ENCODE results near the gene AQP12A. TPM values are rescaled to one million over a fixed set of nuclear protein-coding genes. Genes with fewer than 3 reads are reported as not detected.
"Not testable (repeated sequence)": the region's sequence is repeated elsewhere in the genome, so short reads cannot be mapped to it uniquely, and the experiment has no call there.

The AQP12A gene
- total RNA-seq, 1 donor from 2014 or later: not detected

DNA sequence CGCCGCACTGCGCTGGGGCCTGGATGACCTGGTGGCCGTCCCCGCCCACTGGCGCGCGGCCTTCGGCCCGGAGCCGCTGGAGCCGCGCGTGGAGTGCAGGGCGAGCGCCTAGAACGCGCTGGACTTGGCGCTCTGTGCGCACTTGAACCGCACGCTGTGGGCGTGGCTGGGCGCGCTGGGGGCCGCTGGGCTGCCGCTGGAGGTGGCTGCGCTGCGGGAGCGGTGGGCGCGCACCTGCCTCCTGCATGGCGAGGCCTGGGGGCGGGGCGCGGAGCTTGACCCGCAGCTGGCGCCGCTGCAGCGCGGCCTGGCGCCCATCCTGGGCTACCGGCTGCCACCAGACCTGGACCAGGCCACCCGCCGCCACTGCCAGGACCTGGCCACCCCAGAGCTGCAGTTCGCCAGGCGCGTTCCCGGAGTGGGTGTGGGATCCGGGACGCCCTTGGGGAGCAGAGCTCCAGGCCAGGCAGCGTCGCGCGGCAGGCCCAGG, 18.9 kb upstream of the AQP12A start:
- Mint-ChIP-seq H3K27me3 (ENCODE audit: low read depth) (peaks cover 35% of the 10 kb centered on the region), H3K4me1 (peaks cover 5% of the 10 kb centered on the region), H3K36me3 (no peaks in the 10 kb centered on the region), H3K9me3 (no peaks in the 10 kb centered on the region), H3K27ac (no peak overlapping the region), H3K4me3 (no peak overlapping the region)
- no peak for DNase-seq (ENCODE audit: low spot score in 2 of 2, unreplicated experiment in 2 of 2)
- TF ChIP-seq, protein P1, sequence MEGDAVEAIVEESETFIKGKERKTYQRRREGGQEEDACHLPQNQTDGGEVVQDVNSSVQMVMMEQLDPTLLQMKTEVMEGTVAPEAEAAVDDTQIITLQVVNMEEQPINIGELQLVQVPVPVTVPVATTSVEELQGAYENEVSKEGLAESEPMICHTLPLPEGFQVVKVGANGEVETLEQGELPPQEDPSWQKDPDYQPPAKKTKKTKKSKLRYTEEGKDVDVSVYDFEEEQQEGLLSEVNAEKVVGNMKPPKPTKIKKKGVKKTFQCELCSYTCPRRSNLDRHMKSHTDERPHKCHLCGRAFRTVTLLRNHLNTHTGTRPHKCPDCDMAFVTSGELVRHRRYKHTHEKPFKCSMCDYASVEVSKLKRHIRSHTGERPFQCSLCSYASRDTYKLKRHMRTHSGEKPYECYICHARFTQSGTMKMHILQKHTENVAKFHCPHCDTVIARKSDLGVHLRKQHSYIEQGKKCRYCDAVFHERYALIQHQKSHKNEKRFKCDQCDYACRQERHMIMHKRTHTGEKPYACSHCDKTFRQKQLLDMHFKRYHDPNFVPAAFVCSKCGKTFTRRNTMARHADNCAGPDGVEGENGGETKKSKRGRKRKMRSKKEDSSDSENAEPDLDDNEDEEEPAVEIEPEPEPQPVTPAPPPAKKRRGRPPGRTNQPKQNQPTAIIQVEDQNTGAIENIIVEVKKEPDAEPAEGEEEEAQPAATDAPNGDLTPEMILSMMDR (IDR thresholded peaks at IDR 0.05; ENCODE audit: unreplicated experiment): no peak

DNA sequence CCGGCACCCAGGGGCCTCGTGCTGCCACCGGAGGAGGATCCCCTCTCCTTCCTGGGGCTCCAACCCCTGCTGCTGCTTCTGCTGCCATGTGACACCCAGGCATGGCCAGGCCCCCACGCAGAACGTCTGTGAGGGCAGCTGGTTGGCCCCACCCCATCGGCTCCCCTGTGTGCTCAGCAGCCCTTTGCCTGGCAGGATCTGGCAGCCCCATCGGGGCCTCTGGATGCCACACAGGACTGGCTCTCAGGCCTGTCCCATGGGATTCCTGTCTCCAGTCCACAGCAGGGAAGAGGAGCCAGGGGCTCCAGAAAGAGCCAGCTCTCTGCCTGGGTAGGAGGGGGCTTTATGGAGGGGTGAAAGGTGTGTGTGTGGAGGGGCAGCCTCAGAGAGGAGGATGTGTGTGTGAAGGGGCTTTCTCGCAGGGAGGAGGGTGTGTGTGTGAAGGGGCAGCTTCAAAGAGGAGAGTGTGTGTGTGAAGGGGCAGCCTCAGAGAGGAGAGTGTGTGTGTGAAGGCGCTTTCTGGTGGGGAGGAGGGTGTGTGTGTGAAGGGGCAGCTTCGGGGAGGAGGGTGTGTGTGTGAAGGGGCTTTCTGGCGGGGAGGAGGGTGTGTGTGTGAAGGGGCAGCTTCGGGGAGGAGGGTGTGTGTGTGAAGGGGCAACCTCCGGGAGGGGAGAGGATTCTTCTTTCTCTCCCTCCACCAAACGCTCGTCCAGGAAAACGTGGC, 17.0 kb upstream of the AQP12A start:
- H3K4me1 Mint-ChIP-seq; H3K27ac Mint-ChIP-seq; DNase-seq (ENCODE audit: low spot score in 2 of 2, unreplicated experiment in 2 of 2); H3K9me3 Mint-ChIP-seq; H3K36me3 Mint-ChIP-seq; H3K4me3 Mint-ChIP-seq: not testable (repeated sequence)
- peaks cover 25% of the 10 kb centered on the region for H3K27me3 Mint-ChIP-seq (ENCODE audit: low read depth)

DNA sequence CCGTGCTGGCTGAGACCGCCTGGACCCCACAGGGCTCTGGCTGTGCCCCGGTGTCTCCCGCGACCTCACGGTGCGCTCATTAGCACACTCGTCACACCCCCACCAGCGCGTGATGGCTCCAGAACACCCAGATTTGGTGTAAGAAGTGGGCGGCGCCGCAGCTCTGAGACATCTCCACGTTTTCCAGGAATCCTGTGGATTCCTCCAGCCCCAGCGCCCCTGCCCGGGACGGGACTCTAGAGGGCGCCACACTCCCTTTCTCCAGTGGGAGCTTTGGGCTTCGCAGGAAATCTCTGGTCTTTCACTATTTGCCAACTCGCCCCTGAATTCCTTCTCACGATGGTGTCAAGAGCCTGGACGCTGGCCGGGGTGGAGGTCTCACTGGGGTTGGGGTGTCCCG, 16.3 kb upstream of the AQP12A start:
- H3K4me3 Mint-ChIP-seq; H3K9me3 Mint-ChIP-seq; DNase-seq (ENCODE audit: low spot score in 2 of 2, unreplicated experiment in 2 of 2); H3K27ac Mint-ChIP-seq; H3K36me3 Mint-ChIP-seq; H3K4me1 Mint-ChIP-seq: not testable (repeated sequence)
- H3K27me3 Mint-ChIP-seq (ENCODE audit: low read depth): peaks cover 20% of the 10 kb centered on the region

DNA sequence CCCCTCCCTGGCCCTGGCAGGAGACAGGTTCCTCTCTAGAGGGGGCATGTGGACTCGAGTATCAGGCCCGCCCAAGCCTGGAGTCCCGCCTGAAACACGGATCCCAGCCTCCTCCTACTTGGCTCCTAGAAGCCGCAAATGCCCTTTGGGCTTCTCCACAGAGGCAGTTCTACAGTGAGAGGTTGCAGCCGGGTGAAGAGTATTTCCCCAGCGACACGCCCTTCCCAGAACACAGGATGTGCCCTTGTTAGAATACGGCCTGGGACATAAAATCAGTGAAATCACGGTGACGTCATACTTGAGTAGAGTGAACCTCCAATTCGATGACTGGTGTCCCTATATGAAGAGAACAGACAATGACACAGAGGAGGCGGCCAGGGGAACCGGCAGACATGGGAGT, 13.6 kb upstream of the AQP12A start:
- not testable (repeated sequence) for H3K27ac Mint-ChIP-seq; H3K4me3 Mint-ChIP-seq; H3K4me1 Mint-ChIP-seq; H3K27me3 Mint-ChIP-seq (ENCODE audit: low read depth); DNase-seq (ENCODE audit: low spot score in 2 of 2, unreplicated experiment in 2 of 2); H3K9me3 Mint-ChIP-seq; H3K36me3 Mint-ChIP-seq

DNA sequence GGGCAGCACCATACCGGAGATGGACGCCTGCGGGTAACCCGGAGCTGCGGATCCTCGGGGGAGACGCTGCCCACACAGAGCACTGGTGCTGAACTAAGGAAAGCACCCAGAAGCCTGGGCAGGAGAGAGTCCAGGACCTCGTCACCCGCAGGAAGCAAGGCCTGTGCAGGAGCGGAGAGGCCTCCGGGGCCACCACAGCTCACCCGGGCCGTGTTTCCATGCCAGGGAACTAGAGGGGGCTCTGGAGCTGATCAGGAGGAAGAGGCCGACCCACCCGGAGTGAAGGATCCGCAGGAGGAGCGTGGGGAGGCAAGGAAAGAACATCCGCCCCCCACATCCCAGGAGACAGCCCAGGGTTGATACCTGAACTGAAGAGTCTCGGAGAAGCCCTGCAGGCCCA, 12.8 kb upstream of the AQP12A start:
- H3K4me3 Mint-ChIP-seq; H3K9me3 Mint-ChIP-seq; DNase-seq (ENCODE audit: low spot score in 2 of 2, unreplicated experiment in 2 of 2); H3K27me3 Mint-ChIP-seq (ENCODE audit: low read depth); H3K27ac Mint-ChIP-seq; H3K4me1 Mint-ChIP-seq; H3K36me3 Mint-ChIP-seq: not testable (repeated sequence)

DNA sequence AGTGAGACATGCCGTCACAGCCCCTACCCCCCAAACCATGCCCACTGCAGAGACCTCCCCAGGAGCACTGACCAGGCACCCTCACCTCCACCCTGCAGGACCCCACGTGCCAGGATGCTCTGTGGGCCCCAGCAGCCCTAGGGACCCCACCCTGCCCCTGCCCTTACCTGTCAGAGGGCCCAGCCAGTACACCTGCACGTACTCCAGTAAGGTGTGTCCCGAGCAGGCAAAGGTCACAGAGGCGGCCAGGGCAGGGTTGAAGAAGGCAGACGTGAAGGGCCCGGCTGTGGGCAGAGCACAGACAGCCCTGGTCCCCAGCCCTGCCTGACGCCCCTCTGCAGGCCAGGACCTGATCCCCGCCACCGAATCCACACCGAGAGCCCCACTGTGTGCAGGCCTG, 11.5 kb upstream of the AQP12A start:
- H3K36me3 Mint-ChIP-seq; H3K4me3 Mint-ChIP-seq; DNase-seq (ENCODE audit: low spot score in 2 of 2, unreplicated experiment in 2 of 2); H3K27me3 Mint-ChIP-seq (ENCODE audit: low read depth); H3K4me1 Mint-ChIP-seq; H3K9me3 Mint-ChIP-seq; H3K27ac Mint-ChIP-seq: not testable (repeated sequence)

DNA sequence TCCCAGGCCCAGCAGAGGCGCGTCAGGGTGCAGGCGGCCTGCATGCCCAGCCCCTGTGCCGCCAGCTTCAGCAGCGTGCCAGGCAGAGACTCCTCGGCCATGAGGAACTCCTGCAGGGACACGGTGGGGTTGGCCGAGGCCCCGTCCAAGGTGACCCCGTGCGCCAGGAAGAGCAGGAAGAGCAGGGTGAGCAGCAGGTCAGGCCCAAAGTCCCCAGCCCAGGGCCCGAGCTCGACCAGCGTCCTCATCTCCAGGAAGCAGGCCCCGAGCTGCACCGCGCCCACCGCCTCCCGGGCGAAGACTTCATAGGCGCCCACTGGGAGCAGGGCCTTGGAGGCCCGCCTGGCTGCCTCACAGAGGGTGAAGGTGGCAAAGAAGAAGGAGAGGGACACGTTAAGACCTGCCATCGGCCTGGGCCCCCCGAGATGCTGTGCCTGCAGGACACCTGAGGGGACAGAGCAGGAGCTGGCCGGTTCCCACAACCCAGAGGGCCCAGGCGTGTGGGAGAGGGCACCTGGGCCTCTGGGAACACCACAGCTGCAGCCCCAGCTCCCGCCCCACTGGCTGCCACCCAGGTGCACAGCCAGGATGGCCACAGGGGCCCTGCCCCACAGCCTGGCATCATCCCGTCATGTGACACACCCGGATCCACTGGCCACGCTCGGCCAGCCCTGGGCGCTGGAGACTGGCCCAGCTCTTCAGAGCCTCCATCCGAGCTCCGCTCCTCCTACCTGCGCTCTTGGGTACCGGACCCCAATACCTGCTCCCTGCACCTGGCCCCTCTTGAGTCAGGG, 9.0 kb upstream of the AQP12A start, which contains the start of gene AQP12B:
Gene AQP12B (minus strand): TSS at position 455 of the 794 bp plus-strand sequence. CDS start 48 bp downstream, at position 407.
- not testable (repeated sequence) for H3K9me3 Mint-ChIP-seq; DNase-seq (ENCODE audit: low spot score in 2 of 2, unreplicated experiment in 2 of 2); H3K4me3 Mint-ChIP-seq; H3K36me3 Mint-ChIP-seq; H3K27me3 Mint-ChIP-seq (ENCODE audit: low read depth); H3K27ac Mint-ChIP-seq
- H3K4me1 Mint-ChIP-seq: peaks cover 16% of the 10 kb centered on the region

DNA sequence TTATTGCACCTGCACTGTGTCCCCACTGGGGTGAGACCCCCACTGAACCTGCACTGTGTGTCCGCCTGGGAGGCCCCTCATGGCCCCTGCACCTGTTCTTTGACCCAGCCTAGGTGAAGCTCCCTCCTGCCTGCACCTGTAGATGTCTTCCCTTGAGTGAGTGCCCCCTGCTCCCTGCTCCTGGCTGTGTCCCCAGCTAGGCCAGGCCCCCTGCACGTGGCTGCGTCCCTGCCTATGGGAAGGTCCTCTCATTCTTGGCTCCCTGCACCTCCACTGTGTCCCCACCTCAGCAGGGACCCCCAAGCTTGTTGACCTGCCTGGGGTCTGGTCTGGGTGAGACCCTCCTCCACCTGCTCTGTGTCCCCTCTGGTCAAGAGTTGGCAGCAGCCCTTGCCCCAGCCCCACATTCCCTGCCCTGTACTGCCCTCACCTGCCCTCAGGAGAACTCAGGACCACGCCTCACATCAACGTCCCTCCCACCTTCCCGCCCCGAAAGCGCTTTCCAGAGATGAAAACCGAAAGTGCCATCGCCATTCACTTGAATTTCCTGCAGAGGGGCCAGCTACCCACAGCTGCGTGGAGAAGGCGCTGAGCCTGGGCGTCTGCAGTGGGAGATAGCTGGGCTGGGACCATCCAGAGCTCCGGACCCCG, 8.2 kb upstream of the AQP12A start:
- H3K36me3 Mint-ChIP-seq; H3K4me3 Mint-ChIP-seq; H3K27ac Mint-ChIP-seq; H3K9me3 Mint-ChIP-seq; DNase-seq (ENCODE audit: low spot score in 2 of 2, unreplicated experiment in 2 of 2); H3K27me3 Mint-ChIP-seq (ENCODE audit: low read depth): not testable (repeated sequence)
- peaks cover 16% of the 10 kb centered on the region for H3K4me1 Mint-ChIP-seq

DNA sequence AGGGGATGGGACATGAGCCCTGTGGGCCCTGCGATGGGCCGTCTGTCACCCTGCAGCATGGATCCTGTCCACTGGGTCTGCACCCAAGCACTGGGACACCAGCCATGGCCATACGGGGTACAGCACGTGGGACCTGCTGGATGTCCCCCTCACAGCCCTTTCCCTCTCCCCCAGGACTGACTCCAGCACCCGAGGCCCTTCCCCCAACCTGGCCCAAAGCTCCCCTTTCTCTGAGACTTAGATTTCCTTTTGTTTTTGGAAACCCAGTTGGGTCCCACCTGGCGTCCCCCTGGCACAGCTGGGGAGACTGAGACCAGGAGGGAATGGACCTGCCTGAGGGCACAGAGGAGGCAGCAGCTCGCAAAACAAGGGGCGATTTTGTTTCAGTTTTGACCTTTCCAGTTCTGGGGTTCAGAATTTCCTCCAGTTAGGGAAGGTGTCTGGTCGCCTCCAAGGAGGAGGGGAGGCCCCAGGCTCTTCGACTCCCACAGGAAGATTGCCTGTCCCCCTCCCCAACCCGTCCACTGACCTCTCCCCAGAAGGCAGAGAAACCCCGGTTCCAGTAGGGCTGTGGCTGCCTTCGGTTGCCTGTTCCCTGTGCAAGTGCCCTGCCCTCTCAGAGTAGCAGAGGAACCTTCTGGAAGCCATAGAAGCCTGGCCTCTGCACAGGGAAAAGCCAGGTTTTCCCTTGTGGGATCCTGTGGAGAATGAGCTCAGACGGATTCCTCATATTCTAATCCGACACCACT, 7.5 kb upstream of the AQP12A start:
- H3K27ac Mint-ChIP-seq; H3K36me3 Mint-ChIP-seq; H3K27me3 Mint-ChIP-seq (ENCODE audit: low read depth); H3K4me3 Mint-ChIP-seq; H3K9me3 Mint-ChIP-seq: not testable (repeated sequence)
- peaks cover 16% of the 10 kb centered on the region for H3K4me1 Mint-ChIP-seq
- DNase-seq (ENCODE audit: low spot score in 2 of 2, unreplicated experiment in 2 of 2): peak in 1 of 2 experiments; percentile 31

Measured in mesothelial cell of epicardium (in vitro differentiated cells).